HG02678 (cell line): ENCODE results near the gene PLCB1.
"Not testable (repeated sequence)": the region's sequence is repeated elsewhere in the genome, so short reads cannot be mapped to it uniquely, and the experiment has no call there.

Source experiments
- ATAC-seq: cut with Tn5 transposase; IDR thresholded peaks from one replicate; pipeline ENCODE4 v1.9.1; 2021; ENCODE audit warnings: mild to moderate bottlenecking, moderate library complexity; ENCODE audit not compliant: unreplicated experiment

PLCB1 gene

GRCh38 chr20:8362457-8362856 lies 230.4 kb downstream of the PLCB1 start:
- no peak for ATAC-seq

DNA sequence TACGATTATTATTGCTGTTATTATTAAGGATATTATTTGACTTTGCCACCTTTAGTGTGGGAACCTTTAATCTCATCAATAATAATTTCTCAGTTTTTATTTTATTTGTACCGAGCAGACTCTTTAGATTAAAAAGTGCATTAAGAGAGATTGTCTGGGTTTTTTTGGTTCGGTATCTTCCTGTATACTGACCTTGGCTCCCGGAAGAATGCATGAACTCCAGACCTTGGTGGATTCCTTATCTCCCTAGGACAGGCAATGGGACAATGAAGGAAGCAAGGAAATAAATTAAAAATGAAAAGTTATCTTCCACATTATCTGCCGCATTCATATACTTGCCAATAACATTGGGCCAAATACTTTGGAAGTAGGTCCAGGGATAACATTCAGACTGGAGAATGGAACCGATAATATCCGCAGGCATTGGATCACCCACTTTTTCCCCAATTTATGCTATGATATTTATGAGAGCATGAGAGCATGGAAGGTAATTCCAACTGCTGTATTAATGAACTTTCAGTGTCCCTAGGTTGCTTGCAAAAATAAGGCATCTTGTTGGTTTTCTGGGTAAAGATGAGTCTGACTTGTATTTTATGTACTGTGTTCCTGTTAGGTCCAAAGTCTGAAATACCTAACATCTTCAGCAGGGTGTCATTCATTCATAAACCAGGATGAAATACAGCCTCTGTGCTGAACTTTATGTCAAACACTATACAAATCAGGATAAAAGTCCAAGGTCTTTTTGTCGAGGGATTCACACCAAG lies 232.1 kb downstream of the PLCB1 start:
- ATAC-seq: no peak

- no peak for ATAC-seq
Measured at GRCh38 chr20:8364734-8365078, 232.6 kb downstream of the PLCB1 start.

DNA sequence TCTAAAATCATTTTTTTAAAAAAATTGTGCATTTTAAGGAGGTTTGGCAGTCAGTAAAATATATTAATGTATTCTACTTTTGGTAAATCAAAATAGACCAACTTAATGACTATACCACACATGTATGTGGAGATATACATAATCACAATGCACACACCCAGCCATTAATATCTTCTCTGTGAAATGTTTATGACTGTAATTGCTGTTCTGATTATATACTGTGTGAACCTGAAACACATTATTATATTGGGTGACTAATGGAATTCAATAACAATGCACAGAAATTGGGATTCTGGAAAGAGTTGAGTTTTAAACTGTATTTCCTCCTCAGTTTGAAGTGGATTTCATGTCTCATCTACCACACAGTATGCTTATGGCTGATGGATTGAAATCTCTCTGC lies 233.6 kb downstream of the PLCB1 start:
- ATAC-seq: no peak

DNA sequence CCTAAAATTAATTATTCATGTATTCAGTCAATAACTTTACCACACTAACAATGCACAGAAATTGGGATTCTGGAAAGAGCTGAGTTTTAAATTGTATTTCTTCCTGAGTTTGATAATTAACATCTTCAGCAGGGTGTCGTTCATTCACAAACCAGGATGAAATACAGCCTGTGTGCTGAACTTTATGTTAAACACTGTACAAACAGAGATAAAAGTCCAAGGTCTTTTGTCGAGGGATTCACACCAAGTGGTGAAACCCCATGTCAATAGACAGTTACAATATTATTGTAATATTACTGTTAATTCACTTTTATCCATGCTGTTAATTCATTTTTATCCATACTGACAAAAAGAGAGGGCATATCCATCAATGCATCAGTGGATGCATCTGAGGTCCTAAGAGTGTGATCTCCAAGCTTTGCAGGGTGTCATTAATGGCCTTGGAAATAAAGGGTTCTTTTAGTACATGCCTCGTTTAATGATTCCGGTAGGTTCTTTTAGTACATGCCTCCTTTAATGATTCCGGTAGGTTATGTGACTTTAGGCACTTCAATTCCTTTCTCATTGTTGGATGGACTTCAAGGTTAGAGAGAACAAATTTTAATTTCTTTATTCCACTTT lies 234.3 kb downstream of the PLCB1 start:
- ATAC-seq: no peak

GRCh38 chr20:8367689-8368088 lies 235.6 kb downstream of the PLCB1 start:
- no peak for ATAC-seq

GRCh38 chr20:8368670-8369069 lies 236.6 kb downstream of the PLCB1 start:
- ATAC-seq: no peak

DNA sequence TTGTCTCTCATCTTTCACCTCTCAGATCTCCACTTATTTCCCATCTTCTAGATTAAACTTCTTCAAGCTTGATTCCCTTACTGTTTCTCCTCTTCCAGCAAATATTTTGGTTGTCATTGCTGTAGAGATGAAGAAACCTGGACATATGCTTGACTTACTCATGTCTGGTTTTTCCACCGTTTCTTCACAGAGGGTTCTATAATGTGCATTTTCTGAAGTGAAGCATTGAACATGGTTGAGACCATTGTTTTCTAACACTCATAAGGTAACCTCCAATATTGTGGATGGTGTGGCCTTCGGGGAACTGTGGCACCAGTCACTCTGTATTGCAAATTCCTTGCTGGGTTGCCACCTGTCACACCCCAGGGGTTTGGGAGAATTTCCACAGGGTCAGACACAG lies 237.2 kb downstream of the PLCB1 start:
- ATAC-seq: no peak

DNA sequence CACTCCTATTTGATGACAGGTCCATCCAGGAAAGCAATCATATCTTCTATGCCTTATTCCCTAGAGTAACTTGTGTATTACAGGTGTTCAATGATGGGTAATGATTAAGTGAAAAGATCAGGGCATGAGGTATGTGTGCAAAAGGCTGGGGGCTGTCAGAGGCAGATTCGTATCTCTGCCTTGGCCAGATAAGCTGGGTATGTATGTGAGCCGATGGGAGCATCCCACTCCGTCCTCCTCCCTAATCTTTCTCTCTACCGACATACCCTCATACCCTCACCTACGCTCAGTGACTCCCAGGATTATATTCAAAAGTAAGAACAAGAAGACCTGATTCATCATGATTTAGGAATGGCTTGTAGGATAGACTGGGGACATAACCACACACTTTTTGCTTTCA lies 238.7 kb downstream of the PLCB1 start:
- ATAC-seq: no peak

- no peak for ATAC-seq
Measured at GRCh38 chr20:8372824-8373380, 240.8 kb downstream of the PLCB1 start.

GRCh38 chr20:8373579-8373978 lies 241.5 kb downstream of the PLCB1 start:
- no peak for ATAC-seq

- ATAC-seq: no peak
Measured at GRCh38 chr20:8375898-8376297, 243.8 kb downstream of the PLCB1 start.

DNA sequence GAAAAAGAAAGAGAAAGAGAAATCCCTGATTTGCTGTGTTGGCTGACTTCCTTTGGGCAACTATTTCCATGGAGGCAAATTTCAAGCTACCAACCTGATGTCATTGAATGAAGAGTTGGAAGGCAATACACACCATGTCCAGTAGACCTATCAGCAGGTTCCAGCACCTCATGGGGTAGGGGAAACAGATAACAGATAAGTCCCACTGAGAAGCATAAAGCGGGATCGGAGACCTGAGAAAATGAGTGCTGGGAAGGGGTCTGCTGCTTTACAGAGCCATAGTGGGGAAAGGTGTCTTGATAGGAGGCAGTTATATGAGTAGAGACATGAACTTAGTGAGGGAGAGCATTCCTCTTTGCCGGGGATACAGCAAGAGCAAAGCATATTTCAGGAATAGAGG lies 244.9 kb downstream of the PLCB1 start:
- ATAC-seq: no peak

DNA sequence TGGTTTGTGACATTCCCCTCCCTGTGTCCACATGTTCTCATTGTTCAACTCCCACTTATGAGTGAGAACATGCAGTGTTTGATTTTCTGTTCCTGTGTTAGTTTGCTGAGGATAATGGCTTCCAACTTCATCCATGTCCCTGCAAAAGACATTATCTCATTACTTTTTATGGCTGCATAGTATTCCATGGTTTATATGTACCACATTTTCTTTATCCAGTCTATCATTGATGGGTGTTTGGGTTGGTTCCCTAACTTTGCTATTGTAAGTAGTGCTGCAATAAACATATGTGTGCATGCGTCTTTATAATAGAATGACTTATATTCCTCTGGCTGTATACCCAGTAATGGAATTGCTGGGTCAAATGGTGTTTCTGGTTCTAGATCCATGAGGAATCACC lies 247.1 kb downstream of the PLCB1 start:
- not testable (repeated sequence) for ATAC-seq

DNA sequence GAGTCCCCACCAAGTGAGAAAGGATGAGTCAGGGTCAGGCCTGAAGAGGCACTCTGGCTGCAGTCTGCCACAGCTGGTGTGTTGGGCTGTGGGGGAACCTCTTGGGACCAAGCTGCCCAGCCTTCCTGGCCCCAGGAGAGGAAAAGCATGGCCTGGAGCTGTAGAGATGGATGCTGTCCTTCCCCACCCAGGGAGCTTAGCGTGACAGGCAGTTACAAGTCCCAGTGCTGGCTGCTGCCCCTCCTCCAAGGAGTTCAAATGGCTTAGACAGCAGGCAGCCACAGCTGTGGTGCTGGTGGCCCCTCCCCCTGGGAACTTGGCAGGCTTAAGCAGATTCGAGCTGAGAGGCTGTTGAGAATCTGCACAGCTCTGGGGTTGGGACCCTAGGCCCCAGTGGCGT lies 253.2 kb downstream of the PLCB1 start:
- no peak for ATAC-seq

GRCh38 chr20:8386991-8387390 lies 254.9 kb downstream of the PLCB1 start:
- ATAC-seq: no peak

- no peak for ATAC-seq
Measured at GRCh38 chr20:8388141-8388540, 256.1 kb downstream of the PLCB1 start.

GRCh38 chr20:8388707-8389106 lies 256.6 kb downstream of the PLCB1 start:
- ATAC-seq: no peak

DNA sequence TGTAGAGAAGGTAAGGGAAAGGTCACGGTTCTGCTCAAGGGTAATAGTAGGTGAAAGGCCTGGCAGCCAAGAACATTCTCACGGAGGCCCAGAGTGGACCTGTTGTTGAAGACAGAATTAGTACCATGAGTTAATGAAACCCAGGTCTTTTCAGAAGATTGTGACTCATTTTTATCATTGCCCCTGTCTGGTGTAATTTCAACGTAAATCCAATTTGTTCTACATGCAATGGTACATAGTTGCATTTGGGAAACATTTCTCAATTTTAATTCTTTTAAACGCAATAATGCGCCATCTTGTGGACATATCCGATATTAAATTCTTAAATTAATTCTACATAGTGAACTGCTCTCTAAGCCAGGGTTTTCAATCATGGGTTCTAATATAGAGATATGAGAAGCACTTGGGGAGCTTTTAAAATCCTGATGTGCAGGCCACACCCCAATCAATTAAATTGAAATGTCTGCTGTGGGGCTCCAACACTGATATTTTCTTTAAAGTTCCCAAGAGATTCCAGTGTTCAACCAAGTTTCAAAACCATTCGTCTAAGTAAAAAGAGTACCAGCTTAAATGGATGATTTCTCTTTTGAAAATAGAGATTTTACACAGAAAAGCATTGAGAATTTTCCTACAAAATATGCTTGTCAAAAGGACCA lies 257.4 kb downstream of the PLCB1 start:
- ATAC-seq: no peak

DNA sequence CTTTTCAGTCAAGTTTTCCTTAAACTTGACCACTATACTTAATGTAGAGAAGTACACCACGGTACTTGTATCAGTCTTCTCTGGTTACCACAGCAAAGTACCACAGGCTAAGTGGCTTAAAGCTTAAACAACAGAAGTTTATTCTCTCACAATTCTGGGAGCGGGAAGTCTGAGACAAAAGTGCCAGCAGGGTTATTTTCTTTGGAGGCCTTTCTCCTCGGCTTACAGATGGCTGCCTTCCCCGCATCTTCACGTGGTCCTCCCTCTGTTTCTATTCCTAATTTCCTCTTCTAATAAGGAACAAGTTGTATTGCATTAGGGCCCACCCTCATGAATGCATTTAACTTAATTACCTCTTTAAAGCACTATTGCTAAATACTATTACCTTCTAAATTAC lies 258.0 kb downstream of the PLCB1 start:
- ATAC-seq: no peak

DNA sequence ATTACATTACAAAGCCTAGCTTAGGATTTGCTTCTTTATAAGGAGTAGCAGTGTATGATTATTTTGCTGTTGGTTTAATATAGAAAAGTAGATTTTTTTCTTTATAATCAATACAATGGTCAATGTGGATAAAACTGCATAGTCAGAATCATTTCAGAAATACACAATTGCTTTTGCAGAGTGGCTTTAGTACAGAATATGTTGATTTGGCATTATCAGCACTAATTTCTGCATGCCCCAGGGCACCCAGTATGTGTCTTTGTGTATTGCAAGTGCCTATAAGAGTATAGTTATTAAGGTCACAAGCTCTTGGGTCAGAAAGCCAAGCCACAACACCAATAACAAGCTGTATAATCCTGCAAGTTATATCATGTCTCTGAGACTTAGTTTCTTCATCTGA lies 258.4 kb downstream of the PLCB1 start:
- ATAC-seq: no peak

GRCh38 chr20:8393381-8393780 lies 261.3 kb downstream of the PLCB1 start:
- no peak for ATAC-seq
